SK-N-MC (cell line): ENCODE data around the gene KCNH6.

Source experiments
- FOXP2 ChIP-seq: optimal IDR thresholded peaks from 2 replicates; pipeline ENCODE3; 2011; ENCODE audit warnings: mild to moderate bottlenecking, moderate library complexity; ENCODE audit not compliant: insufficient read depth; ENCODE audit errors: extremely low read length, control extremely low read depth
- POLR2AphosphoS5 ChIP-seq: IDR thresholded peaks from 2 replicates; pipeline ENCODE4 v1.6.1; 2012; ENCODE audit warnings: mild to moderate bottlenecking, low read depth, low read length, borderline replicate concordance

DNA sequence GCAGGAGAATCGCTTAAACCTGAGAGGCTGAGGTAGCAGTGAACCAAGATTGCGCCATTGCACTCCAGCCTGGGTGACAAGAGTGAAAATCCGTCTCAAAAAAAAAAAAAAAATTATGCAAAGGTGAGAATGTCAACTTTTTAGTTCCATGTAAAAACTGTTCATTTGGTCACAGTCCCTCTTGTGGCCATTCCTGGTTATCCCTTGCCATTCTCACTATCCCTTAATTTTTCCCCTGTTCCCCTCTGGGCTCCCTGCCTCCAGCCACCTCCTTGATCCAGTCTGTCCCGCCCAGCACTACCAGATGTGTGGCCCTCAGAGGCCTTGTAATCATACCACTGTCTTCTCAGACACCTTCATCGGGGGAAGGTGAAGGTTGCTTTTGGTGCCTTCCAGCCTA, 50.5 kb downstream of the KCNH6 start:
- TF ChIP-seq POLR2AphosphoS5 (no peak), FOXP2 (no peak)
